Sigmoid colon (tissue), 7 donors: ENCODE data around the gene EXO5. TPM values are rescaled to one million over a fixed set of nuclear protein-coding genes. Genes with fewer than 3 reads are reported as not detected.

Source experiments
- DNase-seq: peaks from one replicate; pipeline ENCODE4 v3.0.0-alpha.2; 2019
- H3K27ac ChIP-seq, 4 donors: fragments of 200-600 bp; sonication (generic); one replicate each; pipeline ENCODE4 v1.5.1; 2016 to 2019; ENCODE audit warnings: mild to moderate bottlenecking in 1 of 4
- H3K27me3 ChIP-seq, 3 donors: fragments of 200-600 bp; sonication (generic); one replicate each; pipeline ENCODE4 v1.5.1; 2019; ENCODE audit warnings: mild to moderate bottlenecking in 1 of 3
- H3K36me3 ChIP-seq, 4 donors: fragments of 200-600 bp; sonication (generic); one replicate each; pipeline ENCODE4 v1.5.1; 2016 to 2019
- H3K4me1 ChIP-seq, 4 donors: fragments of 200-600 bp; sonication (generic); one replicate each; pipeline ENCODE4 v1.5.1; 2017 to 2019
- H3K4me3 ChIP-seq, 4 donors: fragments of 200-600 bp; sonication (generic); one replicate each; pipeline ENCODE4 v1.5.1; 2017 to 2019; ENCODE audit warnings: mild to moderate bottlenecking in 2 of 4, moderate library complexity in 1 of 4
- H3K9me3 ChIP-seq, 4 donors: fragments of 200-600 bp in 3 of 4; sonication (generic) in 3 of 4; one replicate each; pipeline versions ENCODE4 v1.5.1 to v1.6.1; 2013 to 2019
- EP300 ChIP-seq, 4 donors: sonication (generic); formaldehyde crosslinking; IDR thresholded peaks; one replicate each; pipeline ENCODE4 v1.6.1; 2017; ENCODE audit warnings: antibody characterized with exemption in 4 of 4
- POLR2A ChIP-seq, 2 donors: fragments of 450-650 bp; IDR thresholded peaks; one replicate each; pipeline ENCODE4 v1.6.1; 2016; ENCODE audit warnings: antibody characterized with exemption in 2 of 2, mild to moderate bottlenecking in 2 of 2, moderate library complexity in 2 of 2
- POLR2AphosphoS5 ChIP-seq, 4 donors: sonication (generic); formaldehyde crosslinking; IDR thresholded peaks; one replicate each; pipeline ENCODE4 v1.6.1; 2017; ENCODE audit warnings: antibody characterized with exemption in 4 of 4
- WGBS, 2 donors: extraction: QIAGEN DNeasy Blood & Tissue Kit; methylation state at CpG; one replicate each; pipeline ENCODE4 v1.1.7; 2013; 5-methylcytosine and 5-hydroxymethylcytosine counted together
- intact Hi-C: fragments of 100-400 bp; cut with DNase I; formaldehyde crosslinking; loops from one replicate; pipeline ENCODE4 v1.15.1; 2023
- polyA plus RNA-seq, 3 donors: library from polyadenylated mRNA; stranded (reverse); fragments of 200-250 nt; gene quantifications; one replicate each; pipeline ENCODE4 v1.2.3, GENCODE V29; 2013
- total RNA-seq, 4 donors: library from RNA; depleted of rRNA; stranded (reverse); fragments of >200 nt; gene quantifications; one replicate each; pipeline ENCODE4 v1.1.0, GENCODE V29; 2016
- TF ChIP-seq, protein P1 (sequence below), 4 experiments: fragments of 450-650 bp in 3 of 4; fragments of 200-600 bp in 1 of 4; IDR thresholded peaks; one replicate each; pipeline ENCODE4 v1.5.1; 2016 to 2019; ENCODE audit warnings: antibody characterized with exemption in 4 of 4, mild to moderate bottlenecking in 3 of 4, moderate library complexity in 2 of 4
- donor health status: healthy with polysubstance abuse.
- donor health status: Bipolar disorder and iron deficiency.
- donor health status: healthy.

Gene EXO5
- total and polyA plus RNA-seq, 7 donors, result 1.2 to 8.6 (median 6.8) TPM

DNA sequence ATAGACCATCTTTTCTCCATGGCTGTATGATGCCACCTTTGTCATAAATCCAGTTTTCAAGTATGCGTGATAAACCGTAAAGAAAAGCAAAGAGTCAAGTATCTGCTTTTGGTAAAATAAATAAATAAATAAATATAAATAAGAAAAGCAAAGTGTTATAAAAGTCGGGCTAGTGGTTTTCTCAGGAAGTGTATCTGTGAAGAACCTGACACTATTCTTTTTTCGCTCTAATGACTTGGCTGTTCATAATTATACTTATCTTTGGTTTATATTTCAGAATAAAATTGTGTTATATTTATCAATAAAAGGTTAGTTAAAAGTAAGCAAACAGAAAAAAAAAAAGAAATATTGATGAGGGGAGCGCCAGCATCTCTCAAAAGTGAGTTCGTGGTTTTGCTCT lies 594 bp upstream of the EXO5 start:
- no peaks in the 10 kb centered on the region for H3K36me3 ChIP-seq
- peak overlapping the region; percentile 43 to 83 (median 66) for H3K4me3 ChIP-seq
- peak overlapping the region; percentile 72 to 83 (median 80) for H3K27ac ChIP-seq
- DNase-seq, result no peak
- TF ChIP-seq POLR2AphosphoS5 (IDR thresholded peaks at IDR 0.05), result no peak
- TF ChIP-seq POLR2A (IDR thresholded peaks at IDR 0.05), result no peak
- no peak for TF ChIP-seq EP300 (IDR thresholded peaks at IDR 0.05)
- TF ChIP-seq, protein P1, sequence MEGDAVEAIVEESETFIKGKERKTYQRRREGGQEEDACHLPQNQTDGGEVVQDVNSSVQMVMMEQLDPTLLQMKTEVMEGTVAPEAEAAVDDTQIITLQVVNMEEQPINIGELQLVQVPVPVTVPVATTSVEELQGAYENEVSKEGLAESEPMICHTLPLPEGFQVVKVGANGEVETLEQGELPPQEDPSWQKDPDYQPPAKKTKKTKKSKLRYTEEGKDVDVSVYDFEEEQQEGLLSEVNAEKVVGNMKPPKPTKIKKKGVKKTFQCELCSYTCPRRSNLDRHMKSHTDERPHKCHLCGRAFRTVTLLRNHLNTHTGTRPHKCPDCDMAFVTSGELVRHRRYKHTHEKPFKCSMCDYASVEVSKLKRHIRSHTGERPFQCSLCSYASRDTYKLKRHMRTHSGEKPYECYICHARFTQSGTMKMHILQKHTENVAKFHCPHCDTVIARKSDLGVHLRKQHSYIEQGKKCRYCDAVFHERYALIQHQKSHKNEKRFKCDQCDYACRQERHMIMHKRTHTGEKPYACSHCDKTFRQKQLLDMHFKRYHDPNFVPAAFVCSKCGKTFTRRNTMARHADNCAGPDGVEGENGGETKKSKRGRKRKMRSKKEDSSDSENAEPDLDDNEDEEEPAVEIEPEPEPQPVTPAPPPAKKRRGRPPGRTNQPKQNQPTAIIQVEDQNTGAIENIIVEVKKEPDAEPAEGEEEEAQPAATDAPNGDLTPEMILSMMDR (IDR thresholded peaks at IDR 0.05), result no peak
- H3K27me3 ChIP-seq, result no peaks in the 10 kb centered on the region
- intact Hi-C loops, result loop anchor here (2.0 kb wide), 1 partner anchor 59 kb away; no protein-coding TSS in a partner anchor
- peaks cover 0 to 3% (median 0%) of the 10 kb centered on the region in 4 donors for H3K9me3 ChIP-seq
- H3K4me1 ChIP-seq, result peaks cover 0 to 16% (median 13%) of the 10 kb centered on the region in 4 donors
- WGBS, 2 donors, result 60 to 66% methylated on average over 6 of the region's 6 CpGs

DNA sequence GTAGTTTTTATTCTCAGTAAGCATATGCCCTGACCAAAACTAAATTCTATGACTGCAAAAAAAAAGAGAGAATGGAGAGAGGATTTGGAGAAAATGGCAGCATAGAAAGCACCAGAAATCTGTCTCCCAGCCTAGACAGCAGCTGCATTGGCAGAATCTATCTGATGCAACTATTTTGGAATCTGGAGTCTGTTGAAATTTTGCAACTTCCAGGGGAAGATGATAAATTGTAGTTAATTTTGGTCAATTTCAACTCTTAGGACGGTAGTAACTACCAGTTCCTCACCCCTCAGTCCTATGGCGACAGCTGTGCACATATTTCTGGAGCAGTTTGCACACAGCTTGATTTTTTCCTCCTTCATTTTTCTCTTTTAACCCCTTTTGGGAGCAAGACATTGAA lies 10.9 kb downstream of the EXO5 start:
- 76 to 83% methylated on average over 2 of the region's 2 CpGs for WGBS, 2 donors
- TF ChIP-seq POLR2AphosphoS5 (IDR thresholded peaks at IDR 0.05) (no peak), POLR2A (IDR thresholded peaks at IDR 0.05) (no peak), EP300 (IDR thresholded peaks at IDR 0.05) (no peak)
- TF ChIP-seq, protein P1 (IDR thresholded peaks at IDR 0.05), result no peak
- DNase-seq, result no peak
- no peaks in the 10 kb centered on the region for H3K4me1 ChIP-seq
- no peak overlapping the region for H3K4me3 ChIP-seq
- intact Hi-C loops, result no loop called here
- H3K27ac ChIP-seq, result no peak overlapping the region
- H3K36me3 ChIP-seq, result peaks cover 0 to 11% (median 8%) of the 10 kb centered on the region in 4 donors
- H3K9me3 ChIP-seq, result peaks cover 0 to 15% (median under 1%) of the 10 kb centered on the region in 4 donors
- H3K27me3 ChIP-seq, result no peaks in the 10 kb centered on the region

DNA sequence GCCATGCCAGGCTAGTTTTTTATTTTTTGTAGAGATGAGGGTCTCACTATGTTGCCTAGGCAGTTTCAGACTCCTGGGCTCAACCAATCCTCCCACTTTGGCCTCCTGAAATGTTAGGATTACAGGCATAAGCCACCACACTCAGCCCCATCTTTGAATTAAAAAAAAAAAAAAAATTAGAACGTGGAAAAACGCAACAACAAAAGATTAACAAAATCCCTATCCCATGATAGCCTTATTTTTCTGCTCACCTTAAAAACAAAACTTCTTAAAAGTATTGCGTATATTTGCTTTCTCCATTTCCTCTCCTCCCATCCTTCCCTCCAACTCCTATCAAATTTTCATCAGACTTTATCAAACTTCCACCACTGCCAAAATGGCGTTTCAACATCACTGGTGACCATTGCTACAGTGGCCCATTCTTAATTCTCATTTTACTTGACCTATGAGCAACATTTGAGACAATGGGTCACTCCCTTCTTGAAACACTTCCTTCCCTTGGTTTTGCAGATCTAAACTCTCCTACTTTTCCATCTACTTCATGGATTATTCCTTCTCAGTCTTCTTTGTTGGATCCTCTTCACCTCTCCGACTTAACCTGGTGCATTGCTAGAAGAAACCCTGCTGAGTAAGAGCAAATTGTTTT lies 22.3 kb downstream of the EXO5 start:
- Histone ChIP-seq H3K4me1 (peaks cover 0 to 18% (median 13%) of the 10 kb centered on the region in 4 donors), H3K27ac (peak overlapping the region; percentile 77 to 89 (median 84)), H3K9me3 (no peaks in the 10 kb centered on the region), H3K4me3 (peak overlapping the region; percentile 63 to 82 (median 72)), H3K27me3 (no peaks in the 10 kb centered on the region), H3K36me3 (no peaks in the 10 kb centered on the region)
- TF ChIP-seq POLR2A (IDR thresholded peaks at IDR 0.05) (no peak), POLR2AphosphoS5 (IDR thresholded peaks at IDR 0.05) (no peak), EP300 (IDR thresholded peaks at IDR 0.05) (no peak)
- TF ChIP-seq, protein P1 (IDR thresholded peaks at IDR 0.05), result no peak
- no peak for DNase-seq
- intact Hi-C loops, result loop anchor here (10.0 kb wide), 1 partner anchor 314 kb away; no protein-coding TSS in a partner anchor
- 32 to 42% methylated on average over 5 of the region's 5 CpGs for WGBS, 2 donors

DNA sequence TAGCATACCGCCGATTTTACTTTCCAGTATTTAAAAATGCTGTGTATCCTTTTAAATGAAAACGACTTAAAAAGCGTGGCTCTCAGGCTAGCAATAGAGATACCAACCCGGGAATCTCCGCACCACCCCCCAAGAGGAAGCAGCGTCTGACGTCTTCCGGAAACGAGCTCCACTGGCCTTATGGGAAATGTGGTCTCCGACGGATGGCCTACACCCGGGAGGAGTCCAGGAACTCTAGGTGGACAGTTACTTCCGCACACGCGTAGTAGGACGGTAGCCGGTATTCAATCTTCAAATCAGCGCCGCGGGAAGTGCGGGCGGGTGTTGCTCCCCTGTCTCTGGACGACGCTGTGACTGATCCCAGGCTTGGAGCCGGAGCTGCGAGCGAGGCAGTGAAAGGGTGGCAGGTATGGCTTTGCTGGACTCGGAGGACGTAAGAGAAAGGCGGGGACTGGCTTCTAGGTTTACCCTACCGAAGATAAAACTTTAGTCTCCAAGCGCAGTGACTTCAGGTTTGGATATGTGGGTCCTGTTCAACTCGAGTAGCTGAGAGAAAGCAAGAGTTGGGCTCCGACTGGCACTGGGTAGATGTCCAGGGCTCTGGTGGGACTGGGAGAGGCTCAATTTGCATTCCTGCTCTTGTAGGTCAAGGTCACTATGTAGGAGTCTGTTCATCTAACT lies 23.0 kb downstream of the EXO5 start, which contains the start of gene ZNF684:
TSS of gene ZNF684 (plus strand) at position 257 of the 681 bp plus-strand sequence. CDS start 1,530 bp downstream, outside the sequence.
- TF ChIP-seq POLR2AphosphoS5 (IDR thresholded peaks at IDR 0.05) (peak; percentile 27 to 84 (median 81)), POLR2A (IDR thresholded peaks at IDR 0.05) (peak; percentile 31 to 56), EP300 (IDR thresholded peaks at IDR 0.05) (peak in 1 of 4 donors; percentile 52)
- TF ChIP-seq, protein P1 (IDR thresholded peaks at IDR 0.05), result no peak
- H3K27ac ChIP-seq, result peak within 1 kb of the TSS; percentile 77 to 89 (median 84)
- intact Hi-C loops, result loop anchor here (10.0 kb wide), 1 partner anchor 313 kb away; no protein-coding TSS in a partner anchor
- peak within 1 kb of the TSS; percentile 63 to 82 (median 72) for H3K4me3 ChIP-seq
- peaks cover 0 to 18% (median 13%) of the 10 kb centered on the region in 4 donors for H3K4me1 ChIP-seq
- 0% methylated on average over 35 of the region's 35 CpGs for WGBS, 2 donors
- H3K36me3 ChIP-seq, result no peaks in the 10 kb centered on the region
- H3K9me3 ChIP-seq, result no peaks in the 10 kb centered on the region
- no peaks in the 10 kb centered on the region for H3K27me3 ChIP-seq
- DNase-seq, result peak; percentile 94
